SK-N-SH (cell line): Measurements from ENCODE around the gene SPTA1.

Source experiments
- CTCF ChIP-seq: fragments of 200-600 bp; sonication (generic); IDR thresholded peaks from 2 replicates; pipeline ENCODE4 v1.6.1; 2017; ENCODE audit warnings: antibody characterized with exemption, mild to moderate bottlenecking, moderate library complexity
- EZH2phosphoT487 ChIP-seq: fragments of 200-600 bp; sonication (generic); IDR thresholded peaks from 2 replicates; pipeline ENCODE4 v1.6.1; 2017; ENCODE audit warnings: low read depth, mixed run types, mild to moderate bottlenecking, antibody characterized with exemption, moderate library complexity, borderline replicate concordance
- RFX5 ChIP-seq: IDR thresholded peaks from 2 replicates; pipeline ENCODE4 v1.6.1; 2012; ENCODE audit warnings: mild to moderate bottlenecking, improper control_type of control experiment, low read length

DNA sequence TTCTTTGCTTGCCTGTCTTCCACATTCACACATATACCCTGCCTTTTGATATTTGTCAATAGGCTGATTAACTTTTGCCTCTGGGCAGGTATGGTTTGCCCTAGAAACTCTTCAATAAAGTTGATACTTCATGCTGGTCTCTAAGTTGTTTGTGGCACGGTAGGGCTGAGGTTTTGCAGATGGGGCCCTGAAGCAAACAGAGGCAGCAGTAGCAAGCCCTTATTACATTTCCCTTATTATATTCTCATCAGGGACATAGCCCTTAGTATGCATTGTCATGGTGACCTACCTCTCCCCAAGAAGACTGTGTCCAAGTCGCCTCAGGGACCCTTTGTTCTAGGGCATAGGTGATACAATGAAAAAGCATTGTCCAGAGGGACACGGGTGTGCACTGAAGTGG, 116.0 kb downstream of the SPTA1 start, which contains the start of gene OR6P1:
- TF ChIP-seq RFX5: no peak
- TF ChIP-seq EZH2phosphoT487: no peak
- TF ChIP-seq CTCF: no peak
